Heart right ventricle (tissue), 16 donors: ENCODE results near the gene SFXN3. TPM values are rescaled to one million over a fixed set of nuclear protein-coding genes. Genes with fewer than 3 reads are reported as not detected.
A peak's percentile ranks its signal among the peaks of the same experiment; 100 is the strongest.

Source experiments
- ATAC-seq, 8 donors: fragments of 200-7000 bp; cut with Tn5 transposase; one replicate each; pipeline ENCODE4 v1.9.1; 2020; ENCODE audit warnings: mild to moderate bottlenecking in 8 of 8, moderate library complexity in 8 of 8, moderate number of reproducible peaks in 1 of 8
- DNase-seq, 2 donors: peaks; one replicate each; pipeline ENCODE4 v3.0.0-alpha.2; 2020
- H3K27ac ChIP-seq, 10 donors: fragments of 200-600 bp; sonication (generic) in 2 of 10; one replicate each; pipeline versions ENCODE4 v1.5.0 to v1.8.0; 2020 to 2022; ENCODE audit warnings: mild to moderate bottlenecking in 3 of 10
- H3K27me3 ChIP-seq, 7 donors: fragments of 200-600 bp; one replicate each; pipeline ENCODE4 v1.8.0; 2021 to 2022; ENCODE audit warnings: mild to moderate bottlenecking in 2 of 7
- H3K36me3 ChIP-seq, 9 donors: fragments of 200-600 bp; sonication (generic) in 1 of 9; one replicate each; pipeline versions ENCODE4 v1.5.0 to v1.8.0; 2020 to 2022; ENCODE audit warnings: mild to moderate bottlenecking in 2 of 9
- H3K4me1 ChIP-seq, 9 donors: fragments of 200-600 bp; sonication (generic) in 1 of 9; one replicate each; pipeline versions ENCODE4 v1.5.0 to v1.8.0; 2020 to 2022; ENCODE audit warnings: mild to moderate bottlenecking in 4 of 9
- H3K4me3 ChIP-seq, 10 donors: fragments of 200-600 bp; sonication (generic) in 2 of 10; one replicate each; pipeline versions ENCODE4 v1.5.0 to v1.8.0; 2020 to 2022; ENCODE audit warnings: mild to moderate bottlenecking in 7 of 10, moderate library complexity in 2 of 10
- H3K9me3 ChIP-seq, 11 donors: fragments of 200-600 bp in 10 of 11; sonication (generic) in 2 of 11; one replicate each; pipeline versions ENCODE4 v1.5.0 to v1.8.0; 2013 to 2022; ENCODE audit warnings: mild to moderate bottlenecking in 2 of 11, control low read depth in 1 of 11, moderate library complexity in 1 of 11
- CTCF ChIP-seq, 9 donors: fragments of 200-600 bp; sonication (generic) in 2 of 9; IDR thresholded peaks; one replicate each; pipeline versions ENCODE4 v1.5.0 to v1.8.0; 2021 to 2022; ENCODE audit warnings: antibody characterized with exemption in 9 of 9, mild to moderate bottlenecking in 5 of 9, moderate library complexity in 1 of 9
- WGBS, 2 donors: extraction: QIAGEN DNeasy Blood & Tissue Kit; methylation state at CpG; one replicate each; pipeline ENCODE4 v1.1.7; 2013; ENCODE audit warnings: inconsistent platforms in 1 of 2; 5-methylcytosine and 5-hydroxymethylcytosine counted together
- intact Hi-C, 10 donors: fragments of 100-400 bp; cut with DNase I; formaldehyde crosslinking; loops; one replicate each; pipeline versions ENCODE4 v1.11.1 to v1.14.2; 2022
- polyA plus RNA-seq, 2 donors: library from polyadenylated mRNA; stranded (reverse); fragments of 200-250 nt; gene quantifications; one replicate each; pipeline ENCODE4 v1.2.3, GENCODE V29; 2013
- total RNA-seq, 10 donors: library from RNA; stranded (reverse); fragmentation: NEBNext Ultra II Directional in 3 of 10; extraction: Animal tissue kit (Norgen Biotek cat#: 25700) in 3 of 10; gene quantifications; one replicate each; pipeline versions ENCODE4 v1.2.1 to v1.2.4, GENCODE V29; 2021 to 2023
- donor health status: Arrhythmogenic right ventricular cardiomyopathy.
- donor health status: ischemic (EF 13 %, LVEDD 7.1; RV severe dilation, severe dysfunction).
- donor health status: healthy with polysubstance abuse.
- donor health status: DM: no; HTN: yes; CAD: no.
- donor health status: DM: no; HTN: no; CAD: no.
- donor health status: ischemic (EF 25% LVEDD 6.9; RV normal size, moderate dysfunction).
- donor health status: ischemic (EF 25% LVEDD 5.7; RV mildly dilated, moderate dysfunction).
- donor health status: healthy.
- donor health status: DM: yes; HTN: yes; CAD: no.
- donor health status: Ischemic cardiomyopathy.
- donor health status: ischemic (EF 35%, LVEDD 5.7; RV mildly dilated, moderate dysfunction).
- donor health status: nonischemic (EF 11% LVEDD 7.7; RV severe dilation, severe dysfunction).
- donor health status: DM: yes; HTN: yes; CAD: no.
- donor health status: PGD.
- donor health status: ischemic (EF 29% LVEDD 5.4; RV normal size, mild dysfunction).
- donor health status: nonischemic (EF 23%, LVEDD 6.1; RV moderate dilation, normal function).

Gene SFXN3
- total and polyA plus RNA-seq, 12 donors = 8.4 to 25.7 (median 15.4) TPM

- WGBS, 2 donors = 86 to 88% methylated on average over 18 of the region's 18 CpGs
- TF ChIP-seq CTCF (IDR thresholded peaks at IDR 0.05) = no peak
- no peak overlapping the region for H3K4me3 ChIP-seq
- DNase-seq = no peak
- no peak for ATAC-seq
- intact Hi-C loops = no loop called here
- peak overlapping the region in 6 of 10 donors; percentile 3 to 78 (median 44) for H3K27ac ChIP-seq
- no peaks in the 10 kb centered on the region for H3K9me3 ChIP-seq
- peaks cover 17 to 87% (median 48%) of the 10 kb centered on the region in 9 donors for H3K4me1 ChIP-seq
- peaks cover 0 to 53% (median 40%) of the 10 kb centered on the region in 9 donors for H3K36me3 ChIP-seq
- H3K27me3 ChIP-seq = no peaks in the 10 kb centered on the region
These were observed 27.3 kb upstream of the SFXN3 start for GRCh38 chr10:101003639-101004206.

GRCh38 chr10:101005361-101005760 lies 25.7 kb upstream of the SFXN3 start:
- intact Hi-C loops = no loop called here
- ATAC-seq = no peak
- peak overlapping the region in 6 of 10 donors; percentile 34 to 65 (median 54) for H3K27ac ChIP-seq
- peaks cover 17 to 86% (median 48%) of the 10 kb centered on the region in 9 donors for H3K4me1 ChIP-seq
- no peaks in the 10 kb centered on the region for H3K27me3 ChIP-seq
- no peaks in the 10 kb centered on the region for H3K9me3 ChIP-seq
- no peak for DNase-seq
- H3K4me3 ChIP-seq = peak overlapping the region in 2 of 10 donors; percentile 3 to 4
- no peak for TF ChIP-seq CTCF (IDR thresholded peaks at IDR 0.05)
- 78 to 79% methylated on average over 23 of the region's 23 CpGs for WGBS, 2 donors
- H3K36me3 ChIP-seq = peaks cover 0 to 53% (median 40%) of the 10 kb centered on the region in 9 donors

GRCh38 chr10:101005869-101006567 lies 25.0 kb upstream of the SFXN3 start:
- Histone ChIP-seq H3K4me1 (peaks cover 17 to 80% (median 45%) of the 10 kb centered on the region in 9 donors), H3K36me3 (peaks cover 0 to 53% (median 40%) of the 10 kb centered on the region in 9 donors), H3K4me3 (no peak overlapping the region), H3K27me3 (no peaks in the 10 kb centered on the region), H3K9me3 (no peaks in the 10 kb centered on the region), H3K27ac (peak overlapping the region in 7 of 10 donors; percentile 2 to 75 (median 60))
- no peak for TF ChIP-seq CTCF (IDR thresholded peaks at IDR 0.05)
- ATAC-seq (no peak), DNase-seq (no peak)
- WGBS, 2 donors = 95 to 97% methylated on average over 4 of the region's 4 CpGs
- intact Hi-C loops = no loop called here

- H3K27ac ChIP-seq = peak overlapping the region in 8 of 10 donors; percentile 18 to 75 (median 50)
- 77% methylated on average over 33 of the region's 33 CpGs for WGBS, 2 donors
These were observed 24.4 kb upstream of the SFXN3 start for GRCh38 chr10:101006593-101007098.

More at GRCh38 chr10:101006593-101007098, 24.4 kb upstream of the SFXN3 start:
- ATAC-seq = peak in 3 of 8 donors; percentile 6 to 25 (median 6)
- intact Hi-C loops = no loop called here
- no peak overlapping the region for H3K4me3 ChIP-seq
- no peak for TF ChIP-seq CTCF (IDR thresholded peaks at IDR 0.05)
- peaks cover 0 to 53% (median 40%) of the 10 kb centered on the region in 9 donors for H3K36me3 ChIP-seq
- H3K9me3 ChIP-seq = no peaks in the 10 kb centered on the region
- DNase-seq = no peak
- H3K4me1 ChIP-seq = peaks cover 16 to 76% (median 40%) of the 10 kb centered on the region in 9 donors
- H3K27me3 ChIP-seq = no peaks in the 10 kb centered on the region
